Lower leg skin (tissue), 3 donors: ENCODE measurements around the gene NHLRC2.

Experiments
- POLR2A ChIP-seq, 2 donors: fragments of 450-650 bp; IDR thresholded peaks; one replicate each; pipeline ENCODE4 v1.6.1; 2016 to 2017; ENCODE audit warnings: antibody characterized with exemption in 2 of 2, mild to moderate bottlenecking in 1 of 2, moderate library complexity in 1 of 2
- TF ChIP-seq, protein P1 (sequence below), 3 donors: fragments of 450-650 bp; IDR thresholded peaks; one replicate each; pipeline ENCODE4 v1.5.1; 2016; ENCODE audit warnings: antibody characterized with exemption in 3 of 3, mild to moderate bottlenecking in 3 of 3, moderate library complexity in 2 of 3

DNA sequence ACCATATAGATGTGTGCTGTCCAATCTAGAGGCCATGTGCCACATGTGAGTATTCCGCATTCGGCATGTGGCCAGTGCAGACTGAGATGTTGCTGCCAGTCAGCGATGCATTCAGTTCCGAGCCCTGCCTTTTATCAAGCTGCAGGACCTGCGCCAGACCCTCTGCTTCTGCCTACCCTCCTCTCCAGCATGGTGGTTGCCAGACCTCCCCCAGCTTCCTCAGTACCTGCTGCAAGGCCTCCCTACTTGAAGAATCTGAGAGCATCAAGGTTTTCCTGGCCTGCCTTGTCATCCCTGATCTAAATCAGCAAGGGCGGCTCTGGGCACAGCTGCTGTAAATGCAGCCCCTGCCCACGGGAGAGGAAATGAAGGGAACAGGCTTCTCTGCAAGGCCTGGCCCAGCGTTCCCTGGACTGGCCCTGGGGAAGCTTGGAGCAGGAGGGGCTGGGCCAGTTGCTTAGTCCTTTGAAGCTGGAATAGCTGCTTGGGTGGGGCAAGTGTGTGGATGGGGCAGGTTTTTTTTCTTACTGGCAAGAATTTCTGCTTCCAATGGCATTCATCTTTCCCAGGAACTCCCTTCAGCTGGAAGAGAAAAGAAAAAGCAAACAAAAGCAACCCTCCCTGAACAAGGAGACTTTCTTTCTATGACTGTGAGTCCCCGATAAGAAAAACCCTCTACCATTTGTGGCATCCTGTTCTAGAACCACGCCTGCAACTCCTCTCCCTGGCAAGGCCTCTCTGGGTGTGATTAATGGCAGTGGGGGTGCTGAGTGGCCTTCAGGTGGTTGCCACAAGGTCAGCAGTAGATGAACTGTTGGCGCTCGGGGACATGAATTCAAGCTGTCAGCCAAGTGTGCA lies 93.0 kb downstream of the NHLRC2 start:
- TF ChIP-seq POLR2A (IDR thresholded peaks at IDR 0.05) = no peak
- TF ChIP-seq, protein P1, sequence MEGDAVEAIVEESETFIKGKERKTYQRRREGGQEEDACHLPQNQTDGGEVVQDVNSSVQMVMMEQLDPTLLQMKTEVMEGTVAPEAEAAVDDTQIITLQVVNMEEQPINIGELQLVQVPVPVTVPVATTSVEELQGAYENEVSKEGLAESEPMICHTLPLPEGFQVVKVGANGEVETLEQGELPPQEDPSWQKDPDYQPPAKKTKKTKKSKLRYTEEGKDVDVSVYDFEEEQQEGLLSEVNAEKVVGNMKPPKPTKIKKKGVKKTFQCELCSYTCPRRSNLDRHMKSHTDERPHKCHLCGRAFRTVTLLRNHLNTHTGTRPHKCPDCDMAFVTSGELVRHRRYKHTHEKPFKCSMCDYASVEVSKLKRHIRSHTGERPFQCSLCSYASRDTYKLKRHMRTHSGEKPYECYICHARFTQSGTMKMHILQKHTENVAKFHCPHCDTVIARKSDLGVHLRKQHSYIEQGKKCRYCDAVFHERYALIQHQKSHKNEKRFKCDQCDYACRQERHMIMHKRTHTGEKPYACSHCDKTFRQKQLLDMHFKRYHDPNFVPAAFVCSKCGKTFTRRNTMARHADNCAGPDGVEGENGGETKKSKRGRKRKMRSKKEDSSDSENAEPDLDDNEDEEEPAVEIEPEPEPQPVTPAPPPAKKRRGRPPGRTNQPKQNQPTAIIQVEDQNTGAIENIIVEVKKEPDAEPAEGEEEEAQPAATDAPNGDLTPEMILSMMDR (IDR thresholded peaks at IDR 0.05) = no peak
